Liver (tissue), 9 donors: Measurements from ENCODE around the gene IFIH1. TPM values are rescaled to one million over a fixed set of nuclear protein-coding genes. Genes with fewer than 3 reads are reported as not detected.

Experiments
- DNase-seq: peaks from one replicate; pipeline ENCODE4 v3.0.0-alpha.2; 2017; ENCODE audit warnings: low spot score
- H3K27ac ChIP-seq, 2 donors: one replicate each; pipeline ENCODE4 v1.7.0; 2013; ENCODE audit warnings: inconsistent platforms in 2 of 2, low read length in 2 of 2, control low read depth in 1 of 2, low read depth in 1 of 2, mild to moderate bottlenecking in 1 of 2
- H3K27me3 ChIP-seq, 4 donors: one replicate each; pipeline versions ENCODE4 v1.6.1 to v1.7.0; 2013; ENCODE audit warnings: low read length in 3 of 4, inconsistent platforms in 1 of 4, mild to moderate bottlenecking in 1 of 4, moderate library complexity in 1 of 4; ENCODE audit not compliant: control insufficient read depth in 4 of 4, insufficient read depth in 4 of 4
- H3K36me3 ChIP-seq, 4 donors: one replicate each; pipeline versions ENCODE4 v1.6.1 to v1.7.0; 2013; ENCODE audit warnings: low read length in 3 of 4, mild to moderate bottlenecking in 3 of 4, low read depth in 1 of 4, moderate library complexity in 1 of 4; ENCODE audit not compliant: control insufficient read depth in 4 of 4, insufficient read depth in 3 of 4
- H3K4me1 ChIP-seq, 4 donors: one replicate each; pipeline versions ENCODE4 v1.6.1 to v1.7.0; 2013; ENCODE audit warnings: low read length in 3 of 4, mild to moderate bottlenecking in 3 of 4, moderate library complexity in 1 of 4; ENCODE audit not compliant: control insufficient read depth in 4 of 4, insufficient read depth in 4 of 4
- H3K4me3 ChIP-seq, 3 donors: one replicate each; pipeline versions ENCODE4 v1.6.1 to v1.7.0; 2013; ENCODE audit warnings: low read length in 3 of 3, control low read depth in 1 of 3, low read depth in 1 of 3, mild to moderate bottlenecking in 1 of 3
- H3K9ac ChIP-seq, 2 donors: one replicate each; pipeline ENCODE4 v1.7.0; 2013; ENCODE audit warnings: low read length in 2 of 2, mild to moderate bottlenecking in 2 of 2, moderate library complexity in 2 of 2, control low read depth in 1 of 2, low read depth in 1 of 2
- H3K9me3 ChIP-seq, 4 donors: one replicate each; pipeline versions ENCODE4 v1.6.1 to v1.7.0; 2013; ENCODE audit warnings: low read length in 3 of 4; ENCODE audit not compliant: control insufficient read depth in 4 of 4
- FOXA1 ChIP-seq: IDR thresholded peaks from 2 replicates; pipeline ENCODE4 v1.6.1; 2016; ENCODE audit warnings: antibody characterized with exemption
- FOXA2 ChIP-seq: IDR thresholded peaks from 2 replicates; pipeline ENCODE4 v1.6.1; 2016; ENCODE audit warnings: antibody characterized with exemption
- GABPA ChIP-seq, 2 donors: IDR thresholded peaks in 1 of 2; conservative IDR thresholded peaks in 1 of 2; 2 replicates each; pipeline ENCODE4 v1.6.1; 2016; ENCODE audit warnings: antibody characterized with exemption in 2 of 2, mild to moderate bottlenecking in 1 of 2, moderate library complexity in 1 of 2
- HNF4G ChIP-seq: IDR thresholded peaks from 2 replicates; pipeline ENCODE4 v1.6.1; 2016; ENCODE audit warnings: antibody characterized with exemption
- JUND ChIP-seq, 2 donors: IDR thresholded peaks; 2 replicates each; pipeline ENCODE4 v1.6.1; 2016; ENCODE audit warnings: antibody characterized with exemption in 2 of 2
- NR2F2 ChIP-seq: IDR thresholded peaks from 2 replicates; pipeline ENCODE4 v1.6.1; 2016; ENCODE audit warnings: antibody characterized with exemption
- RAD21 ChIP-seq, 2 donors: IDR thresholded peaks; 2 replicates each; pipeline ENCODE4 v1.6.1; 2016; ENCODE audit warnings: antibody characterized with exemption in 2 of 2, mild to moderate bottlenecking in 2 of 2
- SP1 ChIP-seq: IDR thresholded peaks from 2 replicates; pipeline ENCODE4 v1.6.1; 2018; ENCODE audit warnings: antibody characterized with exemption, mild to moderate bottlenecking
- TAF1 ChIP-seq: conservative IDR thresholded peaks from 2 replicates; pipeline ENCODE4 v1.6.1; 2016; ENCODE audit warnings: antibody characterized with exemption, mild to moderate bottlenecking
- YY1 ChIP-seq: IDR thresholded peaks from 2 replicates; pipeline ENCODE4 v1.6.1; 2016; ENCODE audit warnings: antibody characterized with exemption, mild to moderate bottlenecking
- WGBS: extraction: QIAGEN DNeasy Blood & Tissue Kit; methylation state at CpG from one replicate; pipeline ENCODE4 v1.1.7; 2013; 5-methylcytosine and 5-hydroxymethylcytosine counted together
- polyA plus RNA-seq, 2 donors: library from polyadenylated mRNA; stranded (reverse) in 1 of 2; unstranded in 1 of 2; fragments of 200-250 nt in 1 of 2; fragments of >200 nt in 1 of 2; fragmentation: Nextera tagmentation in 1 of 2; extraction: Ambion mirVana in 1 of 2; gene quantifications; one replicate each; pipeline versions ENCODE4 v1.2.1 to v1.2.3, GENCODE V29; 2013 to 2015
- total RNA-seq, 2 donors: library from RNA; depleted of rRNA; stranded (reverse); fragments of >200 nt; gene quantifications; one replicate each; pipeline ENCODE4 v1.2.3, GENCODE V29; 2014
- TF ChIP-seq, protein P1 (sequence below): IDR thresholded peaks from 2 replicates; pipeline ENCODE4 v1.6.1; 2016; ENCODE audit warnings: antibody characterized with exemption, mild to moderate bottlenecking
- TF ChIP-seq, protein P2 (sequence below): IDR thresholded peaks from 2 replicates; pipeline ENCODE4 v1.6.1; 2016; ENCODE audit warnings: antibody characterized with exemption
- TF ChIP-seq, protein P3 (sequence below): IDR thresholded peaks from 2 replicates; pipeline ENCODE4 v1.6.1; 2016; ENCODE audit warnings: antibody characterized with exemption
- TF ChIP-seq, protein P4 (sequence below): fragments of 150-350 bp; IDR thresholded peaks from 2 replicates; pipeline ENCODE4 v1.5.1; 2017; ENCODE audit warnings: improper control_type of control experiment, low read depth, low read length; ENCODE audit not compliant: missing input control
- donor health status: healthy.
- donor health status: healthy.
- donor health status: healthy.
- donor health status: healthy.
- donor health status: healthy.

IFIH1 gene
- total and polyA plus RNA-seq, 4 donors: 5.5 to 13.2 (median 7.9) TPM

DNA sequence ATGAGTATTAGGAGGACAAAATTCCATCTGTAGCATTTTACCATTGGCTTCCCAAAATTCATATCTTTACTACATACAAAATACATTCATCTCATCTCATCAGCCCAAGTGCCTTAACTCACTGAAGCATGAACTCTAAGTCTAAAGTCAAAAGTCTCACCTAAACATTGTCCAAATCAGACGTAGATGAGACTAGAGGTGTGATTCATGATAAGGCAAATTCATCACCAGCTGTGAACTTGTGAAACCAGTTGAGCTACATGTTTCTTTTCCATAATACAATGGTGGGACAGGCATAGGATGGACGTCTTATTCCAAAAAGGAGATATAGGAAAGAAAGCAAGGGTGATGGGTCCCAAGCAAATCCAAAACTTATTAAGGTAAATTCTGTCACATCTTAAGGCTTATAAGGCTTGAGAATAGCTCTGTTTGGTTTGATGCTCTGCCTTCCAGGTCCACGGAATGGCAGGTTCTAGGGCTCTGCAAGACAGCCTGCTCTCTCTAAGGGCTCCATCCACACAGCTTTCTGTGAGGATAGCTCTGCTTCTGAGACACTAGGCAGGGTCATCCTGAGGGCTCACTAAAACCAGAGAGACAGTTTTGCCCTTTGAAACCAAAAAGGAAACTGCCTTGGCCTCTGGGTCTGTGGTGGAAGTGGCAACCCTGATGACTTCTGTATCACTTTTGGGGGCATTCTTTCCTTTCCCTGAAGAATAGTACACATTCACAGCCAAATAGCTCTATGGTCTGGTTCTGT is 9.6 kb downstream of the IFIH1 start:
- Histone ChIP-seq H3K27ac (no peak overlapping the region), H3K4me3 (no peak overlapping the region), H3K36me3 (peaks cover 2 to 7% (median 4%) of the 10 kb centered on the region in 4 donors), H3K9ac (no peak overlapping the region), H3K4me1 (no peaks in the 10 kb centered on the region), H3K9me3 (no peaks in the 10 kb centered on the region), H3K27me3 (no peaks in the 10 kb centered on the region)
- DNase-seq: no peak
- TF ChIP-seq, protein P1, sequence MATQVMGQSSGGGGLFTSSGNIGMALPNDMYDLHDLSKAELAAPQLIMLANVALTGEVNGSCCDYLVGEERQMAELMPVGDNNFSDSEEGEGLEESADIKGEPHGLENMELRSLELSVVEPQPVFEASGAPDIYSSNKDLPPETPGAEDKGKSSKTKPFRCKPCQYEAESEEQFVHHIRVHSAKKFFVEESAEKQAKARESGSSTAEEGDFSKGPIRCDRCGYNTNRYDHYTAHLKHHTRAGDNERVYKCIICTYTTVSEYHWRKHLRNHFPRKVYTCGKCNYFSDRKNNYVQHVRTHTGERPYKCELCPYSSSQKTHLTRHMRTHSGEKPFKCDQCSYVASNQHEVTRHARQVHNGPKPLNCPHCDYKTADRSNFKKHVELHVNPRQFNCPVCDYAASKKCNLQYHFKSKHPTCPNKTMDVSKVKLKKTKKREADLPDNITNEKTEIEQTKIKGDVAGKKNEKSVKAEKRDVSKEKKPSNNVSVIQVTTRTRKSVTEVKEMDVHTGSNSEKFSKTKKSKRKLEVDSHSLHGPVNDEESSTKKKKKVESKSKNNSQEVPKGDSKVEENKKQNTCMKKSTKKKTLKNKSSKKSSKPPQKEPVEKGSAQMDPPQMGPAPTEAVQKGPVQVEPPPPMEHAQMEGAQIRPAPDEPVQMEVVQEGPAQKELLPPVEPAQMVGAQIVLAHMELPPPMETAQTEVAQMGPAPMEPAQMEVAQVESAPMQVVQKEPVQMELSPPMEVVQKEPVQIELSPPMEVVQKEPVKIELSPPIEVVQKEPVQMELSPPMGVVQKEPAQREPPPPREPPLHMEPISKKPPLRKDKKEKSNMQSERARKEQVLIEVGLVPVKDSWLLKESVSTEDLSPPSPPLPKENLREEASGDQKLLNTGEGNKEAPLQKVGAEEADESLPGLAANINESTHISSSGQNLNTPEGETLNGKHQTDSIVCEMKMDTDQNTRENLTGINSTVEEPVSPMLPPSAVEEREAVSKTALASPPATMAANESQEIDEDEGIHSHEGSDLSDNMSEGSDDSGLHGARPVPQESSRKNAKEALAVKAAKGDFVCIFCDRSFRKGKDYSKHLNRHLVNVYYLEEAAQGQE: no peak
- no peak for TF ChIP-seq JUND (IDR thresholded peaks at IDR 0.05)
- TF ChIP-seq RAD21 (IDR thresholded peaks at IDR 0.05): no peak
- TF ChIP-seq NR2F2: no peak
- no peak for TF ChIP-seq SP1
- TF ChIP-seq HNF4G: no peak
- WGBS: 82% methylated on average over 3 of the region's 3 CpGs

DNA sequence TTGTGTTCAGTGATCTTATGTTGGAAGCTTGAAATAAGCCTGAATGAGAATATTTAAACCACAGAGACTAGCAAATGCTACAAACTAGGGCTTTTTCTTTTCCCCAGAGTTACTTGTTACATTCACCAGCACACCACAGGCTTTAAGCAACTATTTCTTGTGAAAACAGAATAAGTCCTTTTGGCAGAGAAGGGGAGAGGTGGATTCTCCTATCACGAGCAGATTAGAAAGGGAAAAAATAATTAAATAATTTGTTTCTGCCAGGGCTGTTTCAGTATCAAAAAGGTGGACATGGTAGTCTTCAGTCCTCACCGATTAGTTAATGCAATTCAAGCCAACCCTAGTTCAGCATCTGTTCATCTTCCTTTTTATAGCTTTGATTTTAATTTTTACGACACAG is 12.6 kb downstream of the IFIH1 start:
- WGBS: 95% methylated on average over 3 of the region's 3 CpGs
- Histone ChIP-seq H3K27me3 (no peaks in the 10 kb centered on the region), H3K9me3 (no peaks in the 10 kb centered on the region), H3K4me1 (peaks cover 0 to 11% (median 3%) of the 10 kb centered on the region in 4 donors), H3K27ac (no peak overlapping the region), H3K36me3 (peaks cover 2 to 7% (median 4%) of the 10 kb centered on the region in 4 donors), H3K4me3 (no peak overlapping the region), H3K9ac (no peak overlapping the region)
- no peak for DNase-seq
- TF ChIP-seq, protein P2, sequence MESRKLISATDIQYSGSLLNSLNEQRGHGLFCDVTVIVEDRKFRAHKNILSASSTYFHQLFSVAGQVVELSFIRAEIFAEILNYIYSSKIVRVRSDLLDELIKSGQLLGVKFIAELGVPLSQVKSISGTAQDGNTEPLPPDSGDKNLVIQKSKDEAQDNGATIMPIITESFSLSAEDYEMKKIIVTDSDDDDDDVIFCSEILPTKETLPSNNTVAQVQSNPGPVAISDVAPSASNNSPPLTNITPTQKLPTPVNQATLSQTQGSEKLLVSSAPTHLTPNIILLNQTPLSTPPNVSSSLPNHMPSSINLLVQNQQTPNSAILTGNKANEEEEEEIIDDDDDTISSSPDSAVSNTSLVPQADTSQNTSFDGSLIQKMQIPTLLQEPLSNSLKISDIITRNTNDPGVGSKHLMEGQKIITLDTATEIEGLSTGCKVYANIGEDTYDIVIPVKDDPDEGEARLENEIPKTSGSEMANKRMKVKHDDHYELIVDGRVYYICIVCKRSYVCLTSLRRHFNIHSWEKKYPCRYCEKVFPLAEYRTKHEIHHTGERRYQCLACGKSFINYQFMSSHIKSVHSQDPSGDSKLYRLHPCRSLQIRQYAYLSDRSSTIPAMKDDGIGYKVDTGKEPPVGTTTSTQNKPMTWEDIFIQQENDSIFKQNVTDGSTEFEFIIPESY: no peak
- TF ChIP-seq, protein P3, sequence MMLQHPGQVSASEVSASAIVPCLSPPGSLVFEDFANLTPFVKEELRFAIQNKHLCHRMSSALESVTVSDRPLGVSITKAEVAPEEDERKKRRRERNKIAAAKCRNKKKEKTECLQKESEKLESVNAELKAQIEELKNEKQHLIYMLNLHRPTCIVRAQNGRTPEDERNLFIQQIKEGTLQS: no peak
- TF ChIP-seq FOXA2 (no peak), GABPA (IDR thresholded peaks at IDR 0.05 in 1 of 2, conservative IDR thresholded peaks at IDR 0.05 in 1 of 2) (no peak), YY1 (no peak), NR2F2 (no peak), SP1 (no peak), FOXA1 (no peak), TAF1 (no peak), HNF4G (no peak)
- TF ChIP-seq, protein P1: no peak
- TF ChIP-seq, protein P4, sequence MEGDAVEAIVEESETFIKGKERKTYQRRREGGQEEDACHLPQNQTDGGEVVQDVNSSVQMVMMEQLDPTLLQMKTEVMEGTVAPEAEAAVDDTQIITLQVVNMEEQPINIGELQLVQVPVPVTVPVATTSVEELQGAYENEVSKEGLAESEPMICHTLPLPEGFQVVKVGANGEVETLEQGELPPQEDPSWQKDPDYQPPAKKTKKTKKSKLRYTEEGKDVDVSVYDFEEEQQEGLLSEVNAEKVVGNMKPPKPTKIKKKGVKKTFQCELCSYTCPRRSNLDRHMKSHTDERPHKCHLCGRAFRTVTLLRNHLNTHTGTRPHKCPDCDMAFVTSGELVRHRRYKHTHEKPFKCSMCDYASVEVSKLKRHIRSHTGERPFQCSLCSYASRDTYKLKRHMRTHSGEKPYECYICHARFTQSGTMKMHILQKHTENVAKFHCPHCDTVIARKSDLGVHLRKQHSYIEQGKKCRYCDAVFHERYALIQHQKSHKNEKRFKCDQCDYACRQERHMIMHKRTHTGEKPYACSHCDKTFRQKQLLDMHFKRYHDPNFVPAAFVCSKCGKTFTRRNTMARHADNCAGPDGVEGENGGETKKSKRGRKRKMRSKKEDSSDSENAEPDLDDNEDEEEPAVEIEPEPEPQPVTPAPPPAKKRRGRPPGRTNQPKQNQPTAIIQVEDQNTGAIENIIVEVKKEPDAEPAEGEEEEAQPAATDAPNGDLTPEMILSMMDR: no peak
